ENCODE data around the gene PRDM8. TPM values are rescaled to one million over a fixed set of nuclear protein-coding genes. Genes with fewer than 3 reads are reported as not detected.

The PRDM8 gene
- total RNA-seq, 1 experiment from 2014 or later = 5.3 TPM

GRCh38 chr4:80221161-80221560 lies 23.9 kb downstream of the PRDM8 start:
- peak; percentile 38; the same call in 1 of the 2 replicates for TF ChIP-seq CTCF (IDR thresholded peaks at IDR 0.05)
- no peak for TF ChIP-seq SIN3A (IDR thresholded peaks at IDR 0.05; ENCODE audit: borderline replicate concordance, insufficient read depth, low read depth, low read length)
- BruUV-seq (replicated peaks) = no TSS peak
- H3K36me3 ChIP-seq (ENCODE audit: control insufficient read depth, insufficient read depth, low read length) = no peaks in the 10 kb centered on the region
- intact Hi-C loops (cut with micrococcal nuclease; ENCODE audit: unreplicated experiment) (loop anchor here (5.0 kb wide), 2 partner anchors 101 to 116 kb away; partner anchors contain the start of gene CFAP299), in situ Hi-C loops (cut with HindIII; ENCODE audit: low pct_unique_long_range_greater_than_20kb, low sequenced_read_pairs) (no loop called here)
- H3K4me1 ChIP-seq (ENCODE audit: control insufficient read depth, insufficient read depth, low read length) = no peaks in the 10 kb centered on the region
- H3K27me3 ChIP-seq (ENCODE audit: control insufficient read depth, insufficient read depth, low read length) = no peaks in the 10 kb centered on the region
- H3K4me3 ChIP-seq (ENCODE audit: low read depth in 2 of 2, low read length in 2 of 2) = no peak overlapping the region
- no peaks in the 10 kb centered on the region for H3K9me3 ChIP-seq (ENCODE audit: control insufficient read depth, insufficient read depth, low read depth, low read length)
- ATAC-seq (no peak), DNase-seq (ENCODE audit: low read depth, low spot score) (no peak)
- POLR2A ChIA-PET = no interaction called here
- no peak overlapping the region for H3K27ac ChIP-seq (ENCODE audit: low read length)
- CTCF ChIA-PET = interaction anchor here (0.6 kb wide), 1 partner anchor 9 kb away, joined by 5 read pairs; no protein-coding TSS in a partner anchor

- no peak overlapping the region for H3K27ac ChIP-seq (ENCODE audit: low read length)
- no peaks in the 10 kb centered on the region for H3K4me1 ChIP-seq (ENCODE audit: control insufficient read depth, insufficient read depth, low read length)
- intact Hi-C loops (cut with micrococcal nuclease; ENCODE audit: unreplicated experiment) = no loop called here
- POLR2A ChIA-PET = no interaction called here
- TF ChIP-seq POLR2AphosphoS5 (IDR thresholded peaks at IDR 0.05; ENCODE audit: low read depth, low read length) (no peak), TCF7L2 (IDR thresholded peaks at IDR 0.05; ENCODE audit: low read depth, low read length) (no peak), CTCF (IDR thresholded peaks at IDR 0.05) (no peak), SIN3A (IDR thresholded peaks at IDR 0.05; ENCODE audit: borderline replicate concordance, insufficient read depth, low read depth, low read length) (no peak), REST (IDR thresholded peaks at IDR 0.05; ENCODE audit: insufficient read depth in 1 of 2, low read depth in 2 of 2, low read length in 1 of 2) (no peak)
- H3K9me3 ChIP-seq (ENCODE audit: control insufficient read depth, insufficient read depth, low read depth, low read length) = no peaks in the 10 kb centered on the region
- H3K4me3 ChIP-seq (ENCODE audit: low read depth in 2 of 2, low read length in 2 of 2) = no peak overlapping the region
- H3K36me3 ChIP-seq (ENCODE audit: control insufficient read depth, insufficient read depth, low read length) = no peaks in the 10 kb centered on the region
- CTCF ChIA-PET = no interaction called here
- H3K27me3 ChIP-seq (ENCODE audit: control insufficient read depth, insufficient read depth, low read length) = no peaks in the 10 kb centered on the region
- in situ Hi-C loops (cut with HindIII; ENCODE audit: low pct_unique_long_range_greater_than_20kb, low sequenced_read_pairs) = no loop called here
- no peak for ATAC-seq
- DNase-seq (ENCODE audit: low read depth, low spot score) = no peak
- BruUV-seq (replicated peaks) = no TSS peak
Measured at GRCh38 chr4:80225595-80225994, 28.3 kb downstream of the PRDM8 start.
